Spleen (tissue), 11 donors: Measurements from ENCODE around the gene UBR1. TPM values are rescaled to one million over a fixed set of nuclear protein-coding genes. Genes with fewer than 3 reads are reported as not detected.
"Not testable (repeated sequence)": the region's sequence is repeated elsewhere in the genome, so short reads cannot be mapped to it uniquely, and the experiment has no call there.

ENCODE experiments used
- DNase-seq: peaks from one replicate; pipeline ENCODE4 v3.0.0-alpha.2; 2020
- H3K27ac ChIP-seq, 8 donors: fragments of 200-600 bp; sonication (generic) in 7 of 8; 1 replicate in 4 of 8; 2 replicates in 4 of 8; pipeline versions ENCODE4 v1.5.0 to v1.8.0; 2016 to 2021; ENCODE audit warnings: inconsistent platforms in 4 of 8, mild to moderate bottlenecking in 4 of 8, moderate library complexity in 1 of 8
- H3K27me3 ChIP-seq, 7 donors: fragments of 200-600 bp; sonication (generic) in 6 of 7; replicated peaks in 1 of 7; 1 replicate in 4 of 7; 2 replicates in 3 of 7; pipeline versions ENCODE4 v1.5.0 to v1.8.0; 2016 to 2021; ENCODE audit warnings: inconsistent platforms in 3 of 7, mild to moderate bottlenecking in 1 of 7
- H3K36me3 ChIP-seq, 6 donors: fragments of 200-600 bp; sonication (generic) in 5 of 6; 1 replicate in 4 of 6; 2 replicates in 2 of 6; pipeline versions ENCODE4 v1.5.0 to v1.8.0; 2016 to 2021; ENCODE audit warnings: inconsistent platforms in 2 of 6
- H3K4me1 ChIP-seq, 6 donors: fragments of 200-600 bp; sonication (generic) in 5 of 6; 1 replicate in 3 of 6; 2 replicates in 3 of 6; pipeline versions ENCODE4 v1.5.0 to v1.8.0; 2016 to 2021; ENCODE audit warnings: inconsistent platforms in 3 of 6
- H3K4me3 ChIP-seq, 8 donors: fragments of 200-600 bp; sonication (generic) in 7 of 8; 1 replicate in 4 of 8; 2 replicates in 4 of 8; pipeline versions ENCODE4 v1.5.0 to v1.8.0; 2016 to 2021; ENCODE audit warnings: inconsistent platforms in 4 of 8, mild to moderate bottlenecking in 4 of 8, moderate library complexity in 2 of 8
- H3K9me3 ChIP-seq, 8 donors: fragments of 200-600 bp; sonication (generic) in 7 of 8; 1 replicate in 4 of 8; 2 replicates in 4 of 8; pipeline versions ENCODE4 v1.5.0 to v1.8.0; 2016 to 2021; ENCODE audit warnings: inconsistent platforms in 4 of 8
- POLR2A ChIP-seq, 3 donors: fragments of 450-650 bp; IDR thresholded peaks; one replicate each; pipeline ENCODE4 v1.5.1; 2017; ENCODE audit warnings: antibody characterized with exemption in 3 of 3, mild to moderate bottlenecking in 1 of 3
- POLR2AphosphoS5 ChIP-seq, 3 donors: sonication (generic); formaldehyde crosslinking; IDR thresholded peaks; one replicate each; pipeline ENCODE4 v1.5.1; 2017; ENCODE audit warnings: antibody characterized with exemption in 3 of 3
- WGBS, 5 donors: extraction: QIAGEN DNeasy Blood & Tissue Kit in 3 of 5; methylation state at CpG; one replicate each; pipeline versions ENCODE4 v1.1.5 to v1.1.7; 2013 to 2018; 5-methylcytosine and 5-hydroxymethylcytosine counted together
- intact Hi-C: fragments of 100-400 bp; cut with DNase I; formaldehyde crosslinking; loops from one replicate; pipeline ENCODE4 v1.15.0; 2023; ENCODE audit warnings: low total_unique reads
- polyA plus RNA-seq, 3 donors: library from polyadenylated mRNA; stranded (reverse); fragments of 200-250 nt; gene quantifications; one replicate each; pipeline ENCODE4 v1.2.1, GENCODE V29; 2013
- total RNA-seq, 7 donors: library from RNA; depleted of rRNA in 3 of 7; stranded (reverse); fragments of >200 nt in 3 of 7; fragmentation: NEBNext Ultra II Directional in 4 of 7; extraction: Animal tissue kit (Norgen Biotek cat#: 25700) in 4 of 7; gene quantifications; one replicate each; pipeline versions ENCODE4 v1.1.0 to v1.2.1, GENCODE V29; 2016 to 2021
- TF ChIP-seq, protein P1 (sequence below), 11 experiments: fragments of 200-600 bp in 7 of 11; fragments of 450-650 bp in 4 of 11; sonication (generic) in 4 of 11; IDR thresholded peaks in 8 of 11; conservative IDR thresholded peaks in 3 of 11; 1 replicate in 7 of 11; 2 replicates in 4 of 11; pipeline versions ENCODE4 v1.4.0 to v1.8.0; 2016 to 2021; ENCODE audit warnings: antibody characterized with exemption in 11 of 11, inconsistent platforms in 4 of 11, mild to moderate bottlenecking in 1 of 11
- donor health status: healthy with polysubstance abuse.
- donor health status: DM: no; HTN: no; CAD: no; lungs with moderate emphysema.
- donor health status: DM: no; HTN: no; CAD: no.
- donor health status: Bipolar disorder and iron deficiency.
- donor health status: healthy.
- donor health status: DM: no; HTN: no; CAD: no.
- donor health status: DM: yes; HTN: yes; CAD: no.

The UBR1 gene
- total and polyA plus RNA-seq, 10 donors, result 4.3 to 69.2 (median 38.8) TPM

DNA sequence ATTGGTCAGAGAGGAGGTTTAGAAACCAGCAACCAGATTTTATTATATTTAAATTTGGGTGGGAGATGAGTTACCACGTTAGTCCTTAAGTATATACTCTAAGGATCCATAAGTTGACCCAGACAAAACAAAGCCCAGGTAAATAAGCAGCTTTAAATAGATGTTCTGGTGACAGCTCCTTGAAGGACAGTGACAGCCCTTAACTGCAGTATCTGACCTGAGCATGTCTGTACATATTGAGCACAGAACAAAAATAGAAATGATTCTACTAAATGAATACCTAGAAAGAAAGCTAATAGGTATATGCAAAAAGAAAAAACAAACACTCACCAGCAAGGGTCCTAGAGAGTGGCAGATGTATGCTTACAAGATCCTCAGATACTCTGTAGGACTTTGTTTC lies 63.0 kb downstream of the UBR1 start:
- peaks cover 0 to 5% (median 0%) of the 10 kb centered on the region in 8 donors for H3K9me3 ChIP-seq
- no peak overlapping the region for H3K27ac ChIP-seq
- intact Hi-C loops, result no loop called here
- peaks cover 0 to 86% (median 71%) of the 10 kb centered on the region in 6 donors for H3K36me3 ChIP-seq
- TF ChIP-seq POLR2AphosphoS5 (IDR thresholded peaks at IDR 0.05) (no peak), POLR2A (IDR thresholded peaks at IDR 0.05) (no peak)
- TF ChIP-seq, protein P1, sequence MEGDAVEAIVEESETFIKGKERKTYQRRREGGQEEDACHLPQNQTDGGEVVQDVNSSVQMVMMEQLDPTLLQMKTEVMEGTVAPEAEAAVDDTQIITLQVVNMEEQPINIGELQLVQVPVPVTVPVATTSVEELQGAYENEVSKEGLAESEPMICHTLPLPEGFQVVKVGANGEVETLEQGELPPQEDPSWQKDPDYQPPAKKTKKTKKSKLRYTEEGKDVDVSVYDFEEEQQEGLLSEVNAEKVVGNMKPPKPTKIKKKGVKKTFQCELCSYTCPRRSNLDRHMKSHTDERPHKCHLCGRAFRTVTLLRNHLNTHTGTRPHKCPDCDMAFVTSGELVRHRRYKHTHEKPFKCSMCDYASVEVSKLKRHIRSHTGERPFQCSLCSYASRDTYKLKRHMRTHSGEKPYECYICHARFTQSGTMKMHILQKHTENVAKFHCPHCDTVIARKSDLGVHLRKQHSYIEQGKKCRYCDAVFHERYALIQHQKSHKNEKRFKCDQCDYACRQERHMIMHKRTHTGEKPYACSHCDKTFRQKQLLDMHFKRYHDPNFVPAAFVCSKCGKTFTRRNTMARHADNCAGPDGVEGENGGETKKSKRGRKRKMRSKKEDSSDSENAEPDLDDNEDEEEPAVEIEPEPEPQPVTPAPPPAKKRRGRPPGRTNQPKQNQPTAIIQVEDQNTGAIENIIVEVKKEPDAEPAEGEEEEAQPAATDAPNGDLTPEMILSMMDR (IDR thresholded peaks at IDR 0.05 in 8 of 11, conservative IDR thresholded peaks at IDR 0.05 in 3 of 11), result no peak
- 86 to 100% (median 95%) methylated on average over 1 of the region's 1 CpG for WGBS, 5 donors
- no peak overlapping the region for H3K4me3 ChIP-seq
- DNase-seq, result no peak
- H3K27me3 ChIP-seq, result no peaks in the 10 kb centered on the region
- no peaks in the 10 kb centered on the region for H3K4me1 ChIP-seq

DNA sequence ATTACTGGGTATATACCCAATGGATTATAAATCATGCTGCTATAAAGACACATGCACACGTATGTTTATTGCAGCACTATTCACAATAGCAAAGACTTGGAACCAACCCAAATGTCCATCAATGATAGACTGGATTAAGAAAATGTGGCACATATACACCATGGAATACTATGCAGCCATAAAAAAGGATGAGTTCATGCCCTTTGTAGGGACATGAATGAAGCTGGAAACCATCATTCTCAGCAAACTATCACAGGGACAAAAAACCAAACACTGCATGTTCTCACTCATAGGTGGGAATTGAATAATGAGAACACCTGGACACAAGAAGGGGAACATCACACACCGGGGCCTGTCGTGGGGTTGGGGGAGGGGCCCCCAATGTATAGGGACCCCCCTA lies 64.8 kb downstream of the UBR1 start:
- H3K27me3 ChIP-seq, H3K4me1 ChIP-seq, H3K9me3 ChIP-seq, DNase-seq, intact Hi-C loops, H3K27ac ChIP-seq, H3K4me3 ChIP-seq: not testable (repeated sequence)
- 95 to 100% (median 98%) methylated on average over 3 of the region's 3 CpGs for WGBS, 5 donors
- peaks cover 0 to 86% (median 67%) of the 10 kb centered on the region in 6 donors for H3K36me3 ChIP-seq

DNA sequence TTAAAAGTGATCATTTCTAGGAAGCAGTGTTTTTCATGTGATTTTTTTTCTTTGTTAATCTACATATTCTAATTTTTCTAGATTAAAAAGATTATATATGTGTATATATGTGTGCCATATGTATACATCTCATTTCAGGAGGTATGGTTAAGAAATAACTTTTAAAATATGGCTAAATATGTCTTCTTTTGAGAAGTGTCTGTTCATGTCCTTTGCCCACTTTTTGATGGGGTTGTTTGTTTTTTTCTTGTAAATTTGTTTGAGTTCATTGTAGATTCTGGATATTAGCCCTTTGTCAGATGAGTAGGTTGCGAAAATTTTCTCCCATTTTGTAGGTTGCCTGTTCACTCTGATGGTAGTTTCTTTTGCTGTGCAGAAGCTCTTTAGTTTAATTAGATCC lies 70.6 kb downstream of the UBR1 start:
- H3K36me3 ChIP-seq, result peaks cover 0 to 86% (median 65%) of the 10 kb centered on the region in 6 donors
- 80 to 88% methylated on average over 1 of the region's 1 CpG; no CpG with 5 or more reads in 3 of the 5 donors for WGBS, 5 donors
- H3K4me1 ChIP-seq, result not testable (repeated sequence)

DNA sequence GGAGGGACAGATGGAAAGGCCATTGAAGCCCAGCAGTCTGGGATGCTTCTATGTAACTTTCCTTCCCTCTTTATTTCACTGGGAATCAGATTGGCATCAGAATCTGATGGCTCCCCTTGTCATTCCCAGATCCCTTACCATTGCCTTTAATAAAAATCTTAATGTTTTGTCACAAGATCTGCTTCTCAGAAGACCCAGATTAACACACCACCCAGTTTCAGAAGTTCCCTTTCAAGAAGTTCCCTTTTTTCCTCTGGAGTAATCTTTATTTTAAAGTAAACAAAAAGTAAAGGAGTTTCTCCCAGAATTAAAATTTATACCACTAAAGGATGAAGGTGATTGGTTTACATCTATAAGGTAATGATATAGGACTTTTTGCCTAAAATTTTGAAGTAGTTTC lies 76.4 kb downstream of the UBR1 start:
- intact Hi-C loops, result no loop called here
- no peak overlapping the region for H3K4me3 ChIP-seq
- peaks cover 0 to 100% (median 73%) of the 10 kb centered on the region in 6 donors for H3K36me3 ChIP-seq
- H3K27ac ChIP-seq, result peak overlapping the region in 3 of 8 donors; percentile 18 to 50 (median 34)
- DNase-seq, result no peak
- peaks cover 0 to 5% (median 0%) of the 10 kb centered on the region in 6 donors for H3K4me1 ChIP-seq
- TF ChIP-seq, protein P1 (IDR thresholded peaks at IDR 0.05 in 8 of 11, conservative IDR thresholded peaks at IDR 0.05 in 3 of 11), result no peak
- TF ChIP-seq POLR2AphosphoS5 (IDR thresholded peaks at IDR 0.05), result no peak
- no peak for TF ChIP-seq POLR2A (IDR thresholded peaks at IDR 0.05)
- H3K9me3 ChIP-seq, result no peaks in the 10 kb centered on the region
- H3K27me3 ChIP-seq, result no peaks in the 10 kb centered on the region

More for the DNA sequence above, 70.6 kb downstream of the UBR1 start:
- intact Hi-C loops, H3K27ac ChIP-seq, H3K27me3 ChIP-seq, DNase-seq, H3K4me3 ChIP-seq, H3K9me3 ChIP-seq: not testable (repeated sequence)

DNA sequence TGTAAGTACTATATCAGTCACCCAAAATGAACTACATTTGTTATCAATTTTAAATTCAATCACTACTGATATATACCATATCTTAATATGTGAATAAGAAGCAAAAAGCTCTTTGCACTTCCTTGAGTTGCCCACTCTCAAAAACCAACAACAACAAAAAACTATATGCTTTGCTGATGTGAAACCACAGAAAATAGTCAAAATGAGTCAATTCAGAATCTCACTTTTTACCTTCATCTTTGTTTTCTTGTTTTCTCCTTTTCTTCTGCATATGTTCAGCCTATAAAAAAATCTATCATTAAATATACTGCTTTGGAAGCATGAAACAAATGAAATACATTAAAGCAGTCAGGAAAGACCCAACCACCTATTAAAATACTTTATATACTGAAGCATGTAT lies 80.7 kb downstream of the UBR1 start:
- Histone ChIP-seq H3K36me3 (peaks cover 0 to 100% (median 80%) of the 10 kb centered on the region in 6 donors), H3K9me3 (no peaks in the 10 kb centered on the region), H3K27ac (no peak overlapping the region), H3K4me1 (peaks cover 0 to 5% (median 0%) of the 10 kb centered on the region in 6 donors), H3K27me3 (no peaks in the 10 kb centered on the region), H3K4me3 (no peak overlapping the region)
- intact Hi-C loops, result no loop called here
- no peak for DNase-seq
- TF ChIP-seq, protein P1 (IDR thresholded peaks at IDR 0.05 in 8 of 11, conservative IDR thresholded peaks at IDR 0.05 in 3 of 11), result no peak
- TF ChIP-seq POLR2A (IDR thresholded peaks at IDR 0.05) (no peak), POLR2AphosphoS5 (IDR thresholded peaks at IDR 0.05) (no peak)

DNA sequence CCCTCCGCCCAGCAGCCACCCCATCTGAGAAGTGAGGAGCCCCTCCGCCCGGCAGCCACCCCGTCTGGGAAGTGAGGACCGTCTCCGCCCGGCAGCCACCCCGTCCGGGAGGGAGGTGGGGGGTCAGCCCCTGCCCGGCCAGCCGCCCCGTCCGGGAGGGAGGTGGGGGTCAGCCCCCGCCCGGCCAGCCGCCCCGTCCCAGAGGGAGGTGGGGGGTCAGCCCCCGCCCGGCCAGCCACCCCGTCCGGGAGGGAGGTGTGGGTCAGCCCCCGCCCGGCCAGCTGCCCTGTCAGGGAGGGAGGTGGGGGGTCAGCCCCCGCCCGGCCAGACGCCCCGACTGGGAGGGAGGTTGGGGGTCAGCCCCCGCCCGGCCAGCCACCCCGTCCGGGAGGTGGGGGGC lies 91.2 kb downstream of the UBR1 start:
- H3K27ac ChIP-seq, DNase-seq, intact Hi-C loops, H3K4me3 ChIP-seq, H3K27me3 ChIP-seq, H3K9me3 ChIP-seq, H3K4me1 ChIP-seq: not testable (repeated sequence)
- 93 to 100% (median 95%) methylated on average over 10 to 31 of the region's 31 CpGs for WGBS, 5 donors
- H3K36me3 ChIP-seq, result peaks cover 0 to 100% (median 47%) of the 10 kb centered on the region in 6 donors
